ENCODE data around the gene ZNF587. TPM values are rescaled to one million over a fixed set of nuclear protein-coding genes. Genes with fewer than 3 reads are reported as not detected.
A peak's percentile ranks its signal among the peaks of the same experiment; 100 is the strongest.
"Not testable (repeated sequence)": the region's sequence is repeated elsewhere in the genome, so short reads cannot be mapped to it uniquely, and the experiment has no call there.

The ZNF587 gene
- total RNA-seq, 3 donors from 2014 or later = 51.9 to 80.7 (median 61.0) TPM

- DNase-seq (no peak), ATAC-seq (no peak)
- Histone ChIP-seq H3K36me3 (ENCODE audit: low read depth) (no peaks in the 10 kb centered on the region), H3K4me1 (ENCODE audit: low read depth) (peaks cover 15% of the 10 kb centered on the region), H3K9me3 (no peaks in the 10 kb centered on the region), H3K4me3 (no peak overlapping the region)
- intact Hi-C loops (cut with DNase I, micrococcal nuclease) = no loop called here
- TF ChIP-seq, protein P1, sequence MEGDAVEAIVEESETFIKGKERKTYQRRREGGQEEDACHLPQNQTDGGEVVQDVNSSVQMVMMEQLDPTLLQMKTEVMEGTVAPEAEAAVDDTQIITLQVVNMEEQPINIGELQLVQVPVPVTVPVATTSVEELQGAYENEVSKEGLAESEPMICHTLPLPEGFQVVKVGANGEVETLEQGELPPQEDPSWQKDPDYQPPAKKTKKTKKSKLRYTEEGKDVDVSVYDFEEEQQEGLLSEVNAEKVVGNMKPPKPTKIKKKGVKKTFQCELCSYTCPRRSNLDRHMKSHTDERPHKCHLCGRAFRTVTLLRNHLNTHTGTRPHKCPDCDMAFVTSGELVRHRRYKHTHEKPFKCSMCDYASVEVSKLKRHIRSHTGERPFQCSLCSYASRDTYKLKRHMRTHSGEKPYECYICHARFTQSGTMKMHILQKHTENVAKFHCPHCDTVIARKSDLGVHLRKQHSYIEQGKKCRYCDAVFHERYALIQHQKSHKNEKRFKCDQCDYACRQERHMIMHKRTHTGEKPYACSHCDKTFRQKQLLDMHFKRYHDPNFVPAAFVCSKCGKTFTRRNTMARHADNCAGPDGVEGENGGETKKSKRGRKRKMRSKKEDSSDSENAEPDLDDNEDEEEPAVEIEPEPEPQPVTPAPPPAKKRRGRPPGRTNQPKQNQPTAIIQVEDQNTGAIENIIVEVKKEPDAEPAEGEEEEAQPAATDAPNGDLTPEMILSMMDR (IDR thresholded peaks at IDR 0.05) = no peak
Measured at GRCh38 chr19:57812226-57812625, 37.4 kb upstream of the ZNF587 start.

DNA sequence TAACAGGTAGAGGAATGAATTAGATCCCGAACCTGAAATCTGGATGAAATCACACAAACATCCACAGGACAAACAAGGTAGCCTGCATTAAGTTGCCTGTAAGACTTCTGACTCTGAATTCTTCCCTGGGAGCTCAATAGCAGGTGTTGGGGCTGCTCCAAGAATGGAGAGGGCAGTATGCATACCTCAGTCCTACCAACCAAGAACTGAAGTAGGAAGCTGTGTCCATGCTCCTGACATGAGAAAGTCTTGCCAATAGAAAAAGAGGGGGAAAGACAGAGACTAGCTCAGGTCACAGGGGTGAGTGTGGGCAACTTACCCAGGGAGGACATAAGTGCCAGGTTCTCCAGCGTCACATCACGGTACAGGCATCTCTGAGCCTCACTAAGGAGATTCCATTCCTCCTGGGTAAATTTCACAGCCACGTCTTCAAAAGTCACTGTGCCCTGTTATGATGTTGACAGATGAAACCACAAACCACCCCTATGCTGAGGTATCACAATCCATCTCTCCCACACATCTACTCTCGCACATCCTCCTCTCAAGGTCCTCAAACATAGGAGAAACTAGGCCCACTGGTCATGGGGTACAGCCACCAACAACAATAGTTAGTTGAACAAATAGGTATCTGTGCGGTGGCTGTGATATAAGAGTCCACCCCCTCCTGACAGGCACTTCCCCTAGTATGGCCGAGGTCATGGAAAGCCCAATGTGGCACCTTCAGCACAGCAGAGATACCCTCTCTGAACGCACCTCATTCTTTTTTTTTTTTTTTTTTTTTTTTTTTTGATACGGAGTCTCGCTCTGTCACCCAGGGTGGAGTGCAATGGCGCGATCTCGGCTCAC is 36.5 kb upstream of the ZNF587 start:
- H3K4me3 ChIP-seq; H3K36me3 ChIP-seq (ENCODE audit: low read depth); intact Hi-C loops (cut with DNase I, micrococcal nuclease); ATAC-seq; DNase-seq; H3K9me3 ChIP-seq: not testable (repeated sequence)
- H3K4me1 ChIP-seq (ENCODE audit: low read depth) = peaks cover 15% of the 10 kb centered on the region

GRCh38 chr19:57813919-57814504 is 35.6 kb upstream of the ZNF587 start:
- DNase-seq (peak in 2 of 3 donors; percentile 42 to 57), ATAC-seq (peak; percentile 51)
- TF ChIP-seq, protein P1 (IDR thresholded peaks at IDR 0.05) = no peak
- Histone ChIP-seq H3K9me3 (no peaks in the 10 kb centered on the region), H3K36me3 (ENCODE audit: low read depth) (no peaks in the 10 kb centered on the region), H3K4me1 (ENCODE audit: low read depth) (peaks cover 15% of the 10 kb centered on the region), H3K4me3 (peak overlapping the region; percentile 72)
- intact Hi-C loops (cut with DNase I, micrococcal nuclease) = no loop called here

- TF ChIP-seq, protein P1 (IDR thresholded peaks at IDR 0.05) = no peak
- Histone ChIP-seq H3K4me3 (peak within 1 kb of the TSS; percentile 72), H3K36me3 (ENCODE audit: low read depth) (no peaks in the 10 kb centered on the region), H3K4me1 (ENCODE audit: low read depth) (peaks cover 15% of the 10 kb centered on the region), H3K9me3 (no peaks in the 10 kb centered on the region)
- intact Hi-C loops (cut with DNase I, micrococcal nuclease) = no loop called here
- ATAC-seq = peak; percentile 92
- peak; percentile 86 to 94 (median 90) for DNase-seq
Measured at GRCh38 chr19:57814505-57815246, 35.0 kb upstream of the ZNF587 start, which contains the start of gene ZNF552. Gene ZNF552, minus strand, starts transcription at chr19:57814913. Its CDS starts 170 bp downstream, at chr19:57814743.

DNA sequence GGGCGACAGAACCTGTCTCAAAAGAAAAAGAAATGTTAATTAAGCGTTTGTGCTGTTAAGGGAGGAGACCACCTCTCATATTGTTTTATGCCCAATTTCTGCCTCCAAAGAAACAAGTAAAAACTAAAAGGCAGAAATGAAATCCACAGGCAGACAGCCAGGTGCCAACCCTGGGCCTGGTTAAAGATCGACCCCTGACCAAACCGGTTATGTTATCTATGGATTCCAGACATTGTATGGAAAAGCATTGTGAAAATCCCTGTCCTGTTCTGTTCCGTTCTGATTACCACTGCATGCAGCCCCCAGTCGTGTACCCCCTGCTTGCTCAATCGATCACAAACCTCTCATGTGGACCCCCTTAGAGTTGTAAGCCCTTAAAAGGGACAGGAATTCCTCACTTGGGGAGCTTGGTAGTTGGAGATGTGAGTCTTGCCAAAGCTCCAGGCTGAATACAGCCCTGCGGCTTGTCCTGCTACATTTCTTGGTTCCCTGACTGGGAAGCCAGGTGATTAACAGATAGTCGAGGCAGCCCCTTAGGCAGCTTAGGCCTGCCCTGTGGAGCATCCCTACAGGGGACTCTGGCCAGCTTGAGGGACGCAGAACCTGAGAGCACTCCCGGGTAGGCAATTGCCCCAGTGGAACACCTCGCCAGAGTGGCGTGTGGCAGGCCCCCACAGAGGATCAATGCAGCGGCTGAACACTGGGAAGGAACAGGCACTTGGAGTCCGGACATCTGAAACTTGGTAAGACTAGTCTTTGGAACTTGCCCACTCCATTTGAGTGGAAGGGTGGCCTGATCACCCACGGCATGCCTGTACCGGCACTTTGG is 34.2 kb upstream of the ZNF587 start:
- DNase-seq (peak in 1 of 3 donors; percentile 55), ATAC-seq (no peak)
- Histone ChIP-seq H3K4me1 (ENCODE audit: low read depth) (peaks cover 19% of the 10 kb centered on the region), H3K36me3 (ENCODE audit: low read depth) (no peaks in the 10 kb centered on the region), H3K4me3 (no peak overlapping the region), H3K9me3 (no peaks in the 10 kb centered on the region)
- intact Hi-C loops (cut with DNase I, micrococcal nuclease) = no loop called here
- TF ChIP-seq, protein P1 (IDR thresholded peaks at IDR 0.05) = no peak

All from mucosa of descending colon (tissue), 3 donors.